HL-60 (cell line): ENCODE measurements around the gene SLC4A9.

Experiments used
- DNase-seq, 2 experiments: peaks; one replicate each; pipeline ENCODE4 v3.0.0-alpha.2; 2010 to 2020; ENCODE audit warnings: low read depth in 1 of 2, low spot score in 1 of 2
- H3K27ac ChIP-seq: fragments of 250-450 bp; sonication (Bioruptor Pico); replicated peaks from 2 replicates; pipeline ENCODE4 v1.5.1; 2020; ENCODE audit warnings: mild to moderate bottlenecking, moderate library complexity
- H3K27me3 ChIP-seq: fragments of 250-450 bp; sonication (Bioruptor Pico); 2 replicates; pipeline ENCODE4 v1.5.1; 2021; ENCODE audit warnings: mild to moderate bottlenecking, moderate library complexity; ENCODE audit not compliant: insufficient read depth, poor library complexity, severe bottlenecking
- H3K4me3 ChIP-seq: replicated peaks from 2 replicates; pipeline ENCODE4 v1.5.1; 2011; ENCODE audit warnings: mild to moderate bottlenecking, control low read depth, low read length; ENCODE audit not compliant: insufficient read depth
- CTCF ChIP-seq: IDR thresholded peaks from one replicate; pipeline ENCODE4 v1.5.1; 2011; ENCODE audit warnings: low read length, control low read depth, inconsistent platforms; ENCODE audit not compliant: insufficient read depth
- GABPA ChIP-seq: IDR thresholded peaks from 2 replicates; pipeline ENCODE4 v1.6.1; 2012; ENCODE audit warnings: low read depth
- POLR2AphosphoS5 ChIP-seq: IDR thresholded peaks from 2 replicates; pipeline ENCODE4 v1.6.1; 2012; ENCODE audit warnings: low read depth
- REST ChIP-seq: IDR thresholded peaks from 2 replicates; pipeline ENCODE4 v1.6.1; 2012; ENCODE audit warnings: low read depth; ENCODE audit not compliant: insufficient replicate concordance
- SPI1 ChIP-seq: IDR thresholded peaks from 2 replicates; pipeline ENCODE4 v1.6.1; 2012; ENCODE audit warnings: low read depth, mild to moderate bottlenecking, borderline replicate concordance

SLC4A9 gene

GRCh38 chr5:140382866-140383265, 22.9 kb downstream of the SLC4A9 start:
- no peak for DNase-seq
- H3K4me3 ChIP-seq = no peak overlapping the region
- H3K27me3 ChIP-seq = no peaks in the 10 kb centered on the region
- no peak overlapping the region for H3K27ac ChIP-seq
- no peak for TF ChIP-seq SPI1
- TF ChIP-seq REST = peak; percentile 31

- TF ChIP-seq REST (no peak), GABPA (no peak), SPI1 (peak; percentile 76; the same call in 1 of the 2 replicates), POLR2AphosphoS5 (no peak), CTCF (no peak)
- DNase-seq = no peak
- Histone ChIP-seq H3K27me3 (no peaks in the 10 kb centered on the region), H3K27ac (no peak overlapping the region), H3K4me3 (no peak overlapping the region)
These were observed 23.3 kb downstream of the SLC4A9 start for GRCh38 chr5:140383300-140383699.

GRCh38 chr5:140388052-140388451, 28.1 kb downstream of the SLC4A9 start:
- H3K27ac ChIP-seq = no peak overlapping the region
- no peak overlapping the region for H3K4me3 ChIP-seq
- DNase-seq = no peak
- H3K27me3 ChIP-seq = no peaks in the 10 kb centered on the region
- TF ChIP-seq CTCF (no peak), POLR2AphosphoS5 (no peak), SPI1 (no peak), REST (no peak), GABPA (no peak)

GRCh38 chr5:140391312-140391711, 31.3 kb downstream of the SLC4A9 start:
- 0 out of 2 replicates have a peak overlapping the region, but pooled peaks have one; percentile 17 for H3K27ac ChIP-seq
- H3K27me3 ChIP-seq = no peaks in the 10 kb centered on the region
- TF ChIP-seq REST = no peak
- TF ChIP-seq POLR2AphosphoS5 = no peak
- TF ChIP-seq GABPA = no peak
- TF ChIP-seq SPI1 = no peak
- no peak for TF ChIP-seq CTCF
- no peak overlapping the region for H3K4me3 ChIP-seq
- peak; percentile 38 to 43 for DNase-seq
